Common myeloid progenitor, CD34-positive (primary cell): ENCODE data around the gene SORD. TPM values are rescaled to one million over a fixed set of nuclear protein-coding genes. Genes with fewer than 3 reads are reported as not detected.
"Not testable (repeated sequence)": the region's sequence is repeated elsewhere in the genome, so short reads cannot be mapped to it uniquely, and the experiment has no call there.

Experiments
- CTCF ChIA-PET: fragments of 350-600 bp; sonication (Branson Sonifier 250); formaldehyde crosslinking; loops from one replicate; lab custom pipeline; 2021; ENCODE audit warnings: antibody characterized with exemption; lab: Charles Lee
- POLR2A ChIA-PET: fragments of 350-600 bp; sonication (Branson Sonifier 250); formaldehyde crosslinking; loops from one replicate; lab custom pipeline; 2021; ENCODE audit warnings: antibody characterized with exemption; lab: Charles Lee
- DNase-seq, 3 donors: peaks; one replicate each; pipeline versions ENCODE4 v3.0.0 to v3.0.0-alpha.2; 2013
- H3K27ac ChIP-seq, 2 experiments: 1 replicate in 1 of 2; 2 replicates in 1 of 2; pipeline ENCODE4 v1.7.0; 2013; ENCODE audit warnings: inconsistent platforms in 2 of 2, low read length in 2 of 2, mild to moderate bottlenecking in 2 of 2, low read depth in 1 of 2, moderate library complexity in 1 of 2; ENCODE audit not compliant: severe bottlenecking in 2 of 2, insufficient read depth in 1 of 2, poor library complexity in 1 of 2
- H3K27me3 ChIP-seq, 5 experiments: replicated peaks in 2 of 5; 1 replicate in 3 of 5; 2 replicates in 2 of 5; pipeline versions ENCODE4 v1.6.1 to v1.7.0; 2013; ENCODE audit warnings: low read length in 4 of 5, mild to moderate bottlenecking in 2 of 5, moderate library complexity in 2 of 5, inconsistent platforms in 1 of 5; ENCODE audit not compliant: insufficient read depth in 5 of 5, control insufficient read depth in 4 of 5
- H3K36me3 ChIP-seq, 4 experiments: 1 replicate in 2 of 4; 2 replicates in 2 of 4; pipeline versions ENCODE4 v1.6.1 to v1.7.0; 2013; ENCODE audit warnings: low read length in 3 of 4, control low read depth in 1 of 4, mild to moderate bottlenecking in 1 of 4; ENCODE audit not compliant: control insufficient read depth in 4 of 4, insufficient read depth in 4 of 4
- H3K4me1 ChIP-seq, 4 experiments: 1 replicate in 3 of 4; 2 replicates in 1 of 4; pipeline versions ENCODE4 v1.6.1 to v1.7.1; 2013; ENCODE audit warnings: low read length in 3 of 4, mild to moderate bottlenecking in 3 of 4, control low read depth in 1 of 4, inconsistent platforms in 1 of 4, moderate library complexity in 1 of 4; ENCODE audit not compliant: control insufficient read depth in 4 of 4, insufficient read depth in 4 of 4; ENCODE audit errors: control extremely low read depth in 1 of 4
- H3K4me3 ChIP-seq, 7 experiments: 1 replicate in 4 of 7; 2 replicates in 3 of 7; pipeline versions ENCODE4 v1.5.1 to v1.7.0; 2013; ENCODE audit warnings: mild to moderate bottlenecking in 7 of 7, low read length in 6 of 7, moderate library complexity in 6 of 7, inconsistent platforms in 2 of 7, low read depth in 2 of 7, control low read depth in 1 of 7; ENCODE audit not compliant: insufficient read depth in 4 of 7, control insufficient read depth in 1 of 7; ENCODE audit errors: extremely low read depth in 1 of 7
- H3K9me3 ChIP-seq, 5 experiments: 1 replicate in 4 of 5; 2 replicates in 1 of 5; pipeline versions ENCODE4 v1.6.1 to v1.7.1; 2013; ENCODE audit warnings: low read length in 4 of 5, mild to moderate bottlenecking in 2 of 5, inconsistent platforms in 1 of 5, low read depth in 1 of 5, moderate library complexity in 1 of 5; ENCODE audit not compliant: control insufficient read depth in 4 of 5, insufficient read depth in 2 of 5; ENCODE audit errors: control extremely low read depth in 1 of 5
- WGBS: methylation state at CpG from one replicate; pipeline ENCODE4 v1.1.5; 2013; ENCODE audit not compliant: insufficient coverage; 5-methylcytosine and 5-hydroxymethylcytosine counted together
- polyA plus RNA-seq: library from polyadenylated mRNA; unstranded; fragments of 120-200 nt; gene quantifications from one replicate; pipeline ENCODE4 v1.2.1, GENCODE V29; 2013

The SORD gene
- 28.0 TPM for polyA plus RNA-seq

DNA sequence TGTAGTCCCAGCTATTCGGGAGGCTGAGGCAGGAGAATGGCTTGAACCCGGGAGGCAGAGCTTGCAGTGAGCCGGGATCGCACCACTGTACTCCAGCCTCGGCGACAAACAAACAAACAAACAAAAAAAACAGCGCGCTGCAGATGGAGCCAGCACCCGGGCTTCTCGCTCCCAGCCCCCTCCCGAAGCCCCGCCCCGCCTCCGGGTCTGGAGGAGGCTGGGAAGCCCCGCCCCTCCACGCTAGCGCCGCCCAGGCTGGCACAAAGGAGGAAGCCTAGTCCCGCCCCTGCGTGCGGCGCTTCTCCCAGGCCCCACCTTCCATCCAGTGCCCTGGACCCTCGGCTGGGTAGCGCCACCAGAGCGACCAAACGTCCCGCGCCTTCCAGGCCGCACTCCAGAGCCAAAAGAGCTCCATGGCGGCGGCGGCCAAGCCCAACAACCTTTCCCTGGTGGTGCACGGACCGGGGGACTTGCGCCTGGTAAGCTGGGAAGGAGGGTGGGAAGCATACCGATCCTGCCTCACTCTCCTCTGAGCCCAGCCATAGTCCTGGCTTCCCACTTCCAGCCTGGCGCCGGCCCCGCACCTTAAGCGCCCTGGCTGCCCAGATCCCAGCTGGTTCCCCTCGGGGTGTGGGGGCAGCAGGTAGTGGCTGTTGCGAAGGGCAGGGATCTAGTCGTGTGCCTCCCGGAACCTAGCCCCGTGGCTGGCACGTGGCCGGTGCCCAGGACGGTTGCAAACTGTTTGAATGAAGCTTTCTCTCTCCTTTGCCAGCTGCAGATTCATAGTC is at the start of gene SORD:
TSS of gene SORD (plus strand) at position 325 of the 788 bp plus-strand sequence. CDS start at position 414, 89 bp downstream.
- Histone ChIP-seq H3K4me1 (peaks cover 0 to 30% (median 16%) of the 10 kb centered on the region in 4 experiments), H3K27ac (peak within 1 kb of the TSS in 1 of 2 experiments; percentile 64)

GRCh38 chr15:44976183-44976582 is 46.8 kb upstream of the SORD start:
- H3K4me3 ChIP-seq, H3K36me3 ChIP-seq, POLR2A ChIA-PET, H3K27ac ChIP-seq, DNase-seq, H3K27me3 ChIP-seq, H3K4me1 ChIP-seq, H3K9me3 ChIP-seq, CTCF ChIA-PET: not testable (repeated sequence)
- 88% methylated on average over 1 of the region's 3 CpGs for WGBS

More for the DNA sequence above, at the start of gene SORD:
- Histone ChIP-seq H3K36me3 (peaks cover 0 to 12% (median 3%) of the 10 kb centered on the region in 4 experiments), H3K9me3 (no peaks in the 10 kb centered on the region), H3K4me3 (peak within 1 kb of the TSS; percentile 64 to 85 (median 74)), H3K27me3 (peaks cover 0 to 2% (median 0%) of the 10 kb centered on the region in 5 experiments)
- peak; percentile 83 to 88 (median 88) for DNase-seq
- POLR2A ChIA-PET, result no interaction called here
- 0% methylated on average over 34 of the region's 48 CpGs for WGBS
- CTCF ChIA-PET, result interaction anchor here (1.2 to 1.3 kb wide), 2 partner anchors 12 to 14 kb away, joined by 4 to 6 read pairs; no protein-coding TSS in a partner anchor

- H3K27ac ChIP-seq, H3K27me3 ChIP-seq, H3K4me3 ChIP-seq, DNase-seq, POLR2A ChIA-PET, H3K9me3 ChIP-seq, H3K4me1 ChIP-seq, H3K36me3 ChIP-seq: not testable (repeated sequence)
- CTCF ChIA-PET, result interaction anchor here (0.8 to 1.4 kb wide), 3 partner anchors 10 to 84 kb away, joined by 3 read pairs; no protein-coding TSS in a partner anchor
- WGBS, result no CpG with 5 or more reads among the region's 2 CpGs
Measured at GRCh38 chr15:44977781-44978180, 45.2 kb upstream of the SORD start.

- CTCF ChIA-PET, result interaction anchor here (0.9 kb wide), 1 partner anchor 25 kb away, joined by 3 read pairs; no protein-coding TSS in a partner anchor
- H3K4me3 ChIP-seq, H3K9me3 ChIP-seq, H3K36me3 ChIP-seq, POLR2A ChIA-PET, H3K27ac ChIP-seq, H3K4me1 ChIP-seq, H3K27me3 ChIP-seq: not testable (repeated sequence)
- WGBS, result no CpG with 5 or more reads among the region's 2 CpGs
- DNase-seq, result peak in 2 of 3 donors; percentile 5 to 22
Measured at GRCh38 chr15:44979617-44980339, 43.2 kb upstream of the SORD start.

DNA sequence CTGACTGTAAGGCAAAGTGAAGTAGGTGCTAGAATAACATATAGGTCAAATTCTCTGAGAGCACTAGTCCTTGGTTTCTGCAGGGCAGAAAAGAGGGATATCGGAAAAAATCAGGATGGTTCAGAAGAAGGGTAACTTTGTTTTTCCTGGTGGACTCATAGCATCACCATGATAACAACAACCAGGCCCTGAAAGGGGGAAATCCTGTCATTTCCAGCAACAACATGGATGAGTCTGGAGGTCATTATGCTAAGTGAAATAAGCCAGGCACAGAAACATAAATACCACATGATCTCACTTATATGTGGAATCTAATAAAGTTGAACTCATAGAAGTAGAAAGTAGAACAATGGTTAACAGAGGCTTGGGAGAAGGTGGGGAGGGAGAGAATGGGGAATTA is 38.9 kb upstream of the SORD start:
- H3K4me1 ChIP-seq, CTCF ChIA-PET, H3K36me3 ChIP-seq, DNase-seq, H3K9me3 ChIP-seq, H3K4me3 ChIP-seq, H3K27ac ChIP-seq, POLR2A ChIA-PET, H3K27me3 ChIP-seq: not testable (repeated sequence)
- no CpG with 5 or more reads among the region's 1 CpG for WGBS

DNA sequence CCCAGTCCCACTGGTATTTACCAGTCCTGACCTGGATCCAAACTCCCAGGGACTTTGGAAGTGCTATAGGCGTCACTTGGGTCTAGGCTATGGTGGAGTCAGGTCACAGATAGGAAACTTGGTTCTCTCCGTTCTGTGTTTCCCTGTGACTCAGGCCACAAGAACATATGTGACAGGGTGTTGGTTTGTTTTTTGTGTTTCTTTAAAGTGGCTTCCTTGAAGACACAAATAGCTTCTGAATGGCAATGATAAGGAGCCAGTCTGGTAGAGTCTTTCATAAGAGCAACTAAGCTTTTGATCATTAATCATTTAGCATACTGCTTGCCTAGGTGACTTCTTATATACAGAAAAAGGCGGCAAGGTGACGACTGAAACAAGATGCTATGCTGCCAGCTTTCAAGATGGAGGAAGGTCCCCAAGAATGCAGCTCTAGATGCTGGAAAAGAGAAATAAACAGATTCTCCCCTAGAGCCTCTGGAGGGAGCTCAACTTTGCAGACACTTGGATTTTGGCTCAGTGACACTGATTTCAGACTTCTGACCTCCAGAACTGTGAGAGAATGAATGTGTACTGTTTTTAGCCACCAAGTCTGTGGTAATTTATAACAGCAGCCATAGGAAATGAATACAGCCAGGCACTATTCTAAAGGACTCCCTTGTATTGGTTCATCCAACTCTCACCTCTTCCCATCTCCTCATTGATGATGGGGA is 36.5 kb upstream of the SORD start:
- 94% methylated on average over 2 of the region's 4 CpGs for WGBS
- DNase-seq, POLR2A ChIA-PET, H3K36me3 ChIP-seq, H3K9me3 ChIP-seq, CTCF ChIA-PET, H3K27me3 ChIP-seq, H3K4me1 ChIP-seq, H3K27ac ChIP-seq, H3K4me3 ChIP-seq: not testable (repeated sequence)
